Activated T-cell treated with anti-CD3 and anti-CD28 coated beads for 24 hours (primary cell): ENCODE measurements around the gene KCNJ15.
"Not testable (repeated sequence)": the region's sequence is repeated elsewhere in the genome, so short reads cannot be mapped to it uniquely, and the experiment has no call there.

Source experiments
- DNase-seq: peaks from one replicate; pipeline ENCODE4 v3.0.0-alpha.2; 2020; ENCODE audit warnings: low read depth

KCNJ15 gene

DNA sequence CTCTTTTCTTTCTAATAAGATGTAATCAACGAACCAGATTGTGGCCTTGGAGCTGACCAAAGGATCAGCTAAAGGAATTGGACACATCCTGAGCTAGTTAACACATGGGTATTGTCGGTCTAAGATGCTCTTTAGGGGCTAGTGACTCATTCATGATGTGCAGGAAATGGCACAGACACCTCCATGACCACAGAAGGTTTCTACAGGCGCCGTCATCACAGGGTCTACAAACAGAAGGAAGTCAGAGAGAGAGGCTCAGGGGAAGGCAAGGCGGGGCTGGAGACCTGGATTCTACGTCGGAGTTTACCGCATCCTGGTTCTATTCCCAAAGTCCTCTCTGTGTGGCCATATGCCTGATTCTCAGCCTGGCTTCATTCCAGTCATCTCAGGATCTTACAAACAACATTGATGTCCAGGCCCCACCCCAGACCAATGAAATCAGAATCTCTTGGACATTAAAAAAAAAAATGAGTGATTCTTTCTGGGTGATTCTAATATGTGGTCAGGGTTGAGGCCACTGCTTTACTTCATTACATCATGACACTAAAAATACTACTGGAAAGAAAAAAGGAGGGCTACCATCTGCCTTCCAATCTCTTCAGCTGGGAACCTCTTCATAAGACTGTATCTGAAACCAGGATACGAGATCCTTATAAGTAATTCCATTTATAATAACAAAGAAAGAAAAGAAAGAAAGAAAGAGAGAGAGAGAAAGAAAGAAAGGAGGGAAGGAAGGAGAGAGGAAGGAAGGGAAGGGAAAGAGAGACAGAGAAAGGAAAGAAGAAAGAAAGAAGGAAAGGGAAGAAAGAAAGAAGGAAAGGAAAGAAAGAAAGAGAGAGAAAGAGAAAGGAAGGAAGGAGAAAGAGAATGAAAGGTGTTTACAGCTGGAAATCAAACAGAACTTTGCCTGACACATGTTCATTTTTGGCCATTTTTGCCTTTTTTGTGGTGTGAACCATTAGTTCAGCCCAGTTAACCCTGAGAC lies 11.6 kb upstream of the KCNJ15 start:
- peak; percentile 51 for DNase-seq

DNA sequence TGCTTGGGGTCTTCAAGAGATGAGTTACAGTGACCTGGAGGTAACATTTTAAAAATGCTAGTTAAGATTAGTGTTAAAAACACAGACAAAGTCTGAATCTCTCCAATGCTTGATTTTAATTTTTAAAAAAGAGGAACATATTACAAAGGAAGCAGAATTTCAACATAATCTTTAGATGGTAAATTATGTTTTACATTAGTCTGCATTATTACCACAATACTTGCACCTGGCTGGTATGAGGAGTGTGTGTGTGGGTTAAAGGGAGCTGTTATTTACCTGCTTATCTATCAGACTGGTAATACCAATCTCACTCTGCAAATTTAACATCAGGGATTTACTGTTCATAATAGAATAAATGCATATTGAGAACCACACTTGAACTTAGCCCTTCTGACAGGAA lies 10.3 kb upstream of the KCNJ15 start:
- DNase-seq, result no peak

DNA sequence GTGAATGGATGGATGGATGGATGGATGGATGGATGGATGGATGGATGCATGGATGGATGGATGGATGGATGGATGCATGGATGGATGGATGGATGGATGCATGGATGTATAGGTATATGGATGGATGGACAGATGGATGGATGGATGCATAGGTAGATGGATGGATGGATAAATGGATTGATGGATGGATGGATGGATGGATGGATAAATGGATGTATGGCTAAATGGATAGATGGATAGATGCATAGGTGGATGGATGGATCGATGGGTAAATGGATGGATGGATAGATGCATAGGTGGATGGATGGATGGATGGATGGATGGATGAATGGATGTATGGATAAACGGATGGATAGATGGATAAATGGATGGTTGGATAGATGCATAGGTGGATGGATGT lies 9.7 kb upstream of the KCNJ15 start:
- DNase-seq, result not testable (repeated sequence)

DNA sequence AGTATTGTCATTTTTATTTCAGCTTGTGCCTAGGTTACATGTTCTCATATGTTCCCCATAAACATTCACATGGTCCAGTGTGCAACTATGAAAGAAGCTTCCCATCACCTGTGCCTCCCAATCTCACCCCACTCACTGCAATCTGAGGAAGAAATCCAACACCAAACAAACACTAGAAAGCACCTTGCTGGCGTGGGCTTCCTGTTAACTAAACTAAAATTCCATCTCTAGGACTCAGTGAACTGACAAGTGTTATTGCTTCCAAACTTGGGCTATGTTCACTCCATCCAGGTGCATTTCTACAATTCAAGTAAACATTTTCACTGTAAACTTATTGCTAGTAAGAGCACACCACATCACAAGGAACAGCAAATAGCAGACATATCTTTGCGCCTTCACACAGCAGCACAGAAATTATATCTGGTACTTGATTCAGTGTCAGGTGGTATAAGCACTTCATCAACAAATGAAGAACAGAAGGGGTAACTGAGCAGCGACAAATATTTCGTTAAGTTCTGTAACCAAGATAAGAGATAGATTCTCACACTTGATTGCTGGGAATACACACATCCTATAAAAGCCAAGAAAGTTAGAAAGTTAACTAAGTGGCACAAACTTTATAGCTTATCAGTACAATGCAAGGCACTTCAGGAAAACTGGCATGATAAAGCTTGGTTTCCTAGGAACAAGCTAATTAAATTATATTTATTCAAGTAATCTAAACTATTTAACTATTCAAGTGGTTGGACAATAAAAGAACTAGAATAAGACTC lies 8.9 kb upstream of the KCNJ15 start:
- DNase-seq, result no peak

DNA sequence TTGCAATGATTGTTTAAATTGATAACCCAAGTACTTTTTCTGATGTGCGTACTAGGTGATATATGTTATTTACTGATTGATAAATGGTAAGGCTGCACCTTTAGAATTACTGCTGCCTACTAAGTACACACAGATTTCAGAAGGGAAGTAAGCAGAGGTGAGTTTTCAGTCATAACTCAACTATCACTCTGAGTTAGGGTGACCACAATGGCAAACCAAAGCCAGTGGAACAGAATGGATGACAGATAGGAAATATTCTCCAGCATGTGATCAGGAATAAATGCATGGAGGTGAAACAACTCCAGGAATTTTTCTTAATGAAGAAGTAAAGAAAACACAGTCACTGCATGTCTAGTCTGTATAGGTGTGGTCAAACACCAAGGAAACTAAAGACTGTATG lies 7.5 kb upstream of the KCNJ15 start:
- no peak for DNase-seq

DNA sequence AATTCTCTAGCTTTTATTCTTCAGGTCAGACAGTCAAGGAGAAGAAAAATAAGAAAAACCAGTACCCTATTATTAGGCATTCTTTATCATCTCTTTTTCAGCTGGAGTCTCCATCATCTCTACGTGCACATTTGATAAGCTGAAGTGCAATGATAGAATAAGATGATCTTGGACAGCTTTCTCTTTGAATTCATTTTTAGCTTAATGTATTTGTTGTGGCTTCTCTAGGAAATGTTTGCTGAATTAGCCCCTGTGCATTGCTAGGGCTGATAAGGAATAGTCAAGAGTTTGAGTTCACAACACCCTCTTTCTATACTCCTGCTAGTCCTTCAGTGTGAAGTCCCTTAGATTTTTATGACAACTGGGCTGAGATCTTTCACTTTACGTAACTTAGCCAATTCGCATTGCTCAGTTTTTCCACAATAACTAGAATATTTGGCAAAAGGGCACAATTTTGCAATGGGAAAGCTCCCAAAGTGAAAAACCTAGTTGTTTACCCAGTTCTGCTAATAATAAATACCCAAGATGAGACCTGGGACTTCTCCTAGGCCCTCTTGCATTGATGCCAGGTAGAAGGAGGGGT lies 7.0 kb upstream of the KCNJ15 start:
- no peak for DNase-seq

DNA sequence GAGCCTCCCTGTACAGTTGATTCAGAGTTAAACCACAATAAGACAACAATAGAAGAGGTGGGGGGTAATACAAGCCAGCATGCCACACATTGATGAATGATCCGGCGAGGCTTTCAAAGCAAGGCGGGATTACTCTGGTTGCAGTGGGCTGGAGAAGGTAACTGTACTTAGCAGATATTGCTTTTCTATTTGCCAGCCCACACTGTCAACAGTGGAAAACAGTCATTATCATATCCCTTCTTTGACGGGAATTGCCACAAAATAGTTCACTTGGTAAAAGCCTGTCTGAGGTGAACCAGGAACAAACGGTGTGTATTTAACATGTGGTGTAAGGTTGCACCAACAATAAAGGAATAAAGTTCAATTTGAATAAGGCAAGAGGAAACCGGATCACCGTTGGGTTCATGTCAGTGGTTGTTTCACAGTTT lies 5.8 kb upstream of the KCNJ15 start:
- DNase-seq, result no peak

DNA sequence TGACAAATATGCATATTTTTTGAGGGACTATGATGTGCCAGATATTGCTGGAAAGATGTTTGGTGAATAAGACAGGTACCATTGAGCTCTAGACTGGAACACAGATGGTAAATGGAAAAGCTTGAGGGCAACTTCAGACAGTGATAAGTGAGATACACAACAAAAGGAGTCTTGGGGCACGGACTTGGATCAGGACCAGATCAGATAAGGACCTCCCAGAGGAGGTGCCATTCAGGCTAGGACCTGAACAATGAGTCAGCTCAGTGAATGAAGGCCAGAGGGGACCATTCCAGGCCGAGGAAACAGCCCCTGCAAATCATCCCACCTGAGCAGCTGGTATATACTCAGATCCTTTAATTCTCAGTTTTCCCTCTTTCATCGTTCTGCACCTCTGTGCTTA lies 1.8 kb upstream of the KCNJ15 start:
- no peak for DNase-seq

DNA sequence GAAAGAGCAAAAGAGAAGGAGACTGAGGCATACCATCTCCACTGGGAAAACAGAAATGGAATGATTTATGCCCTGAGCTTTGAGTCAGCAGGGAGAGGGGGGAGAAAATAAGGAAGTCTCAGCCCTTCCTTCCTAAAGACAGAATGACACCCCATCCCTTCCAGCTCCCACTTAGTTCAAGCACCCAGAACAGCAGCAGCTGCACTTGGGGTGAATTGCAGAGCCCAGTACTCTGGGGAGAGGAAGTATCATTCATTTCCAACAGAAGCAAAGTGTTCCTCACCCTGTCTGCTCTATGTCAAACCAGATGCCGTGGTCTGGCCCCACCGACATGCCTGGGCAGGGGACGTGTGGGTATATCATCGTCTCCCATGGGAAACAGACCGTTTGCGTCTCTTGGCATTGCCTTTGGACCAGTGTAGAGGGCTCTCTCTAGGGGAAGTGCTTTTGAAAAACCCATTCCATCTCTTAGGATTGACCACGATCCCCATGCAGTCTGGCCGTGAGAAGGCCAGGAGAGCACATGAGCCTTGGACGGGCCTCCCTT lies 1.1 kb upstream of the KCNJ15 start:
- no peak for DNase-seq

DNA sequence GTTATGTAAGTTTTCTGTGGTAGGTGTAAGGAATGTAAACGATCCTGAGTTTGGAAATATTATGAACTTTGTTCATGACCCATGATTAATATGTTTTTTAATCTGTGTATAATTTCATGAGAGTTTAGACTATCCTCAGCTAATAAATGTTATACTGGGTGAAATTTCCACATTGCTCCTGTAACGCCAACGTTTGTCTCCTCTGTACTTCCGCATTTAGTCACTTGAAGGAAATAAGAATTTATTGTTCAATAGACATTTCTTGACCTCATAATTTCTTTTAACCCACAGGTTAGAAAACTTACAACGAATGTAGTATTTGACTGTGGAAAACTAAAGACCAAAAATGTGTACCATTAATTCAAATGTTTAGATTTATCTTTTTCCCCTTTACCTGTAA lies 876 bp downstream of the KCNJ15 start:
- DNase-seq, result no peak

DNA sequence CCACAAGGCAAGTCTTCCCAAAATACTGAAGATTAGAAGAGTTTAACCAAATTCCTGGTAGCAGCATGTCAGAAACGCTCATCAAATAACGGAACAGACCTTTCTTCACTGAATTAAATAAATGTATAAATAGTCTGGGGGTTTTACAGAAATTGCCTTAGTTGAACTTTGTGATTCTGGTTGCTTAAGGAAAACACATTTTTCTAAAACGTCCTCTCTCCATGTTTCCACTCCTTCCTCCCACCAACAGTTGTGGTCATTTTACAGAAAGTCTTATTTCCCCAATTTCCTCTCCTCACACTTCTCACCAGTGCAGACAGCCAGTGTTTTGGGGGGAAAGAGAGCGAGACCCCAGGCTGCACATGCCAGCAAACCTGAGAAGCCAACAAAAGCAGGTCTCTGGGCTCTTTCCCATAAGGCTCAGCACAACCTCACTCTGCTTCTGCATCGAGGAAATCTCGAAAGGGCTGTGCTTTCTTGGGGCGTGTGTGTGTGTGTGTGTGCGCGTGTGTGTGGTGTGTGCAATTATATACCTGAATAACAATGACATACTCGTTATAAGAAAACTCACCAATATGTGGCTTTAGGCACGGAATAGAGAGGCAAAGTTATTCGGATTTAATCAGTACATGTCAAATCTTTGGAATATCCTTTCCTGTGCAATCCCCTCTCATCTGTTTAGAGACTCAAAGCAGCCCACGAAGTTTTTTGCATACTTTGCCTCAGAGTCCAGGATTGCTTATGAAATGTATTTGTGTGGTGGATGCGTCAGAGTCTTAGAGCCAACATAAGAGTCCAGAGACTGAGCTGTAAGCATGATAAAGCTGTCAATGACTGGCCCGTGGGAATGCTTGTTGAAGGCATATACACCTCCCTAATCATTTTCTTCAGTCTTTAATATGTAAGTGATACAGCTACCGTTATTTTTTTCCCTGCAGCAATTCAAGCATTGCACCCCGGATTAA lies 2.0 kb downstream of the KCNJ15 start:
- DNase-seq, result no peak

DNA sequence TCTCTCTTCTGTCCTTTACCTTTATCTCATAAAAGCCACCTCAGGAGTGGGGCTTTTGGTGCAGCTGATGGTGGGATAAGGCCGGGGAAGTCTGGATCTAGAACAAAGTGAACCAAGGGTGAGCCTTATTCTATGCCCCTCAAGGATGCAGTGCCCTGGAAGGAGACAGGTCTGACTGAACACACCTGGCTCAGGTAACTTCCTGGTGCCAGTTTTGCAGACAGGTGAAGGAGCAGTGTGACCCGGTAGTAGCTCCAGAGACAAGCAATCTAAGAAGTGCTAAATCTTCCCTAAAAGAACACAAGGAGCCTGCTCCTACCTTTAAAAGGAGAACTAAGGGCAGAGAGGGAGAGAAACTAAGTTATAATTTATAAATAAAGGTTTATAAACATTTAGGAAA lies 2.9 kb downstream of the KCNJ15 start:
- DNase-seq, result no peak

DNA sequence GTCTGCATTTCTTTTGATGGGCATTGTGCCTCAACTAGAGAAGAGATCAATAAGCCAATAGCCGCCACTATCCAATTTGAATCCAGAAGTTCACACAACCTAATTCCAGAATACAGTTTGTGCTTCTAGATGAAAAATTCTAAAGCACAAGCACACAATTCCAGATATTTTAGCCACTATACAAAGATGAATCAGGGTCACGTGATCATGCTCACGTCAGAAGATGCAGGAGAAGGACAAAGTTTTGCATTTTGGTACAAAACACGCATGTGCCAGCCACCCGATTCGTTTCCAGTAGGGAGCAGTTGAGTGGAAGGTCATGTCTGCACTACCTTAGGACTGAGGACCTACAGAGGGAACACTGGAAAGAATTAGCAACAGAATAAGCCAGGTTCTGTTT lies 3.6 kb downstream of the KCNJ15 start:
- DNase-seq, result no peak

DNA sequence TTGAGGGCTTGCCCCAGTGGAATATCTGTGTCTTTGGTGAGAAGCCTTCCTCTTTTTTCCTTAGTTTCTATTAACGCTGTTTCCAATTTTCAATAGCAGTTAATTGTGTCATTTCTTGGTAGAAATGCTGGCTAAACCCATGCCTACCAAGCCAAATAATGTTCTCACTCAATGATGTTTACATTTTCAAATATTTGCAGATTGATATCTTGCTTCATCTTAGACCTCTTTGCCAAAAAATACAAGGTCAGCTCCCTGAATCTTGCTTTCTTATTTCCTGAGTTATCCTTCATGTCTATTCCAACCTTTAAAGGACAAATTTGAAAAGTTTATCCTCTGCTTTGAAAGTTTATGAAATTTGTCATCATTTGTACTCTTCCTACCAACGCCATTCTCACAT lies 5.1 kb downstream of the KCNJ15 start:
- no peak for DNase-seq

DNA sequence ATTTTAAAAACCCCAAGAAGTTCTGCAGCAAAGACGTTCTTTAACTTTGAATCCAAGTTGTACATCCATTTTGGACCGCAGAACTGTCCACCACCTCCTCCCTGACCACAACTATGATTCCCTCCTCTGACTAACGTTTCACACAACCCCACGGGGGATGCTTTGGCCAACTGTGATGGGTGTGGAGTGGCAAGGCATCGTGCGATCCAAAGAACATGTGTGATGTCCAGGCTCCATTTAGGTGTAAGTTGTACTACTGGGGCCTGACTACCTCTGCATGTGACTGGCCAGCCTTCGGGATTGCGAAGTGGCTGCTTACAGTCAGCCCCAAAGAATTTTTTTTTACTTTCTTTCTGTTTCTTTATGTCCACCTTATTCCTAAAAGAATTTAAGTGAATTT lies 6.7 kb downstream of the KCNJ15 start:
- DNase-seq, result no peak

DNA sequence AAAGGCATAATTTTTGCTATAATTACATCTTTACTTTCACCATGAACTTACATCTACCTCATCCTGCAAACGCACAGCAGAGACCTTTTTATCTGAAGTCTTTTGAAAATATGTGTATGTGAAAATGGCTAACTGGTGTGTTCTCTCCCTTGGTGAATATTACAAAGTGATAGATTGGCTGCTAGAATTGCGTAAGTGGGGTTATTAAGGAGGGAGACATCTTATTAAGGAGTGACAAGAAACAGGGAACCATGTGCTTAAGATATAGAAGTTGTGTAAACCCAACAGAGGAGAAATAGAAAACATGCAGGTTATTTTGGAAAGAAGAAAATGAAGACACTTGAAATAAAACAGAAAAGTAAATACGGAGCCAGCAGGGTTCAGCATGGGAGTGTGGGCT lies 7.8 kb downstream of the KCNJ15 start:
- no peak for DNase-seq

DNA sequence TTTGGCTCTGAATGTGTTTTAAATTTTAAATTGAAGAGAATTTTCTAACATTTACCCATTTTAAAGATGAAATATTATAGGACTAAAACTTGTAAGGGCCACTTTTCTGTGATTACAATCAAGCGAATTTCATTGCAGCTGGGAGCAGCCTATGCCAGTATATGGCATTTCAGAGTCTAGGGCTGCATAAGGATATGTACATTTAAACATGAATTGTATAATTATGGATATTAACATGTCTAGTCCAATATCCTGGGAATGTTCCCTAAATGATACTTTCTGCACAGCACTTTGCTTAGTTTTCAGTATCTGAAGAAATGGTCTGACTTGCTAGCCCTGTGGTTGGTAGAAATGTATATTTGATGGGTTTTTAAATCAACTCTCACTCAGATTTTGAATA lies 8.4 kb downstream of the KCNJ15 start:
- DNase-seq, result no peak

DNA sequence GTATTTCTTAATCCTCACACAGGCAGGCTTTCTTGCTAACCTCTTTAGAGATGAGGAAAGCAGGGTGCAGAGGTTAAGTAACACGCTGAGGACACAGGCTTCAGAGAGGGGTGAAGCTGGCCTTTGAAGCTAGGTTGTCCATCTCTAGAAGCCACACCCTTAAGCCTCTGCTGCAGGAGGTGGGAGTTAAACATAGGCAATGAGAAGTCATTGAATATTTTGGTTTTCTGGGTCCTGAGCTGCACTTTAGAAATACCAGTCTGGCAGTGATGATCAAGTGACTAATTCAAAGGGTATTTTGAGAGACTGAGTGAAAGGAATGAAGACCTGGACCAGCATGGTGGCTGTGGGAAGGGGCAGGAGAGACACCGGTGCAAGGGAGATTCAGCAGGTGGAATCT lies 9.9 kb downstream of the KCNJ15 start:
- no peak for DNase-seq

DNA sequence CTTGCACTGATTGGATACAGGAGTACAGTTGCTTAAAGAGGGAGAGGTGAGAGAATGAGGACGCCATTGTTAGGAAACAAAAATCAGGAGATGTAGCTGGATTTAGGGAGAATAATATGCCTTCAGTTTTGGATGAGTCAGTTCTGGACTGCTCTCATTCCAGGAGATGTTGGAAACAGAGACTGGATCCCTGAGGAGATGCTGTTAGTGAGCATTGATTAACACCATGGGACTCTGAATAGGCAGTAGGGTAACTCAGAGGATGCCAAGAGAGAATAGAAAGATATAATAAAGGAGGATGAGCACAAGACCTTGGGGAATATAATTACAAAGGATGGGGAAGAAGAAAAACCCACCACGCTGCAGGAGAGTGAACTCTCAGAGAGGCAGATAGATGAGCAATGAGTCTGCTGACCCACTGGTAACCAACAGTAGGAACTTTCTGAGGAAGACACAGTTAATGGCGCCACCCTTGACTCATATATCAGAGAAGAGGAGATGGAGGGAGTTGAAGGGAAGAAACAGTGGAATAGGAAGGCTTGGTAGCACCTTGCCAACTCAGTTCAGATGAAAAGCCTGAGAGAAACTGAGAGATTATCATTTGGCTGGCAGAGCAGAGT lies 10.5 kb downstream of the KCNJ15 start:
- DNase-seq, result no peak

DNA sequence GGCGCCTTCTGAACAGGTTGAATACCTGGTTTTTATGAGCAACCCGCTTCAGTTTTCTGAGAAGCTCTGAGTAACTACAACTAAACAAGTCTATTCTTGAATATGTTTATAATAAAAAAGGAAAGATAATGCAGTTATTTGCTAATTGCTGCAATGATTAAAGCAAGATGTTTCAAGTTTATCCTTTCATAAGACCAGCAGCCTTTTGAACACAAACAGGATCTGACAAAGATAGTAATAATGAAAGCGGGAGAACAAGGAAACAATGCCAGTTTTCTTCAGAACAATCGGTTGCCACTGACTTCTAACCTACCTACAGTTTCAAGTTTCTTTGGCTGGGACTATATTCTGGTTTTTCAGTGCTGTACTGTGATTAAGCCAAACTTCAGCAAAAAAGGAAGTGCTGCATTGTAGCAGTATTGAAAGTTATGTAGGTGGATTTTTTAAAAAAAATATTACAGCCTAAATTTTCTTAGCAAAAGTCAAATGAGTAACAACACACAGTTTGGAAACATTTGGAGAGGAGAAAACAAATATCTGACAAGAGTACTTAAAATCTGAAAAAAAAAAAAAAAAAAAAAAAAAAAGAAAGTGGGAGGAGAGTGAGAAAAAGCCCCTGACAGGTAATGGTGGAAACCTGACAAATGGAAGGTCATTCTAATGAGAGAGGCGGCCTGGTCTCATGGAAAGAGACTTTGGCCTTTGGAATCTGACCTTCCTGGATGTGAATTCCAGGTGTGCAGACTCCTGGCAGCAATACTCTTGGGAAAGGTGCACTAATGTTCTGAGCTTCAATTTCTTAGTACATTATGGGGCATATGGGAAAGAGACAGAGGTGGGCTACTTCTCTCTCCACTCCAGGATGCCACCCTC lies 11.4 kb downstream of the KCNJ15 start:
- no peak for DNase-seq
